GM12878 (cell line): ENCODE results near the gene TMEM72. TPM values are rescaled to one million over a fixed set of nuclear protein-coding genes. Genes with fewer than 3 reads are reported as not detected.

Experiments used
- ATAC-seq: fragments of 200-7000 bp; cut with Tn5 transposase; 3 replicates; pipeline ENCODE4 v1.9.1; 2020; ENCODE audit warnings: mild to moderate bottlenecking, moderate library complexity
- BruUV-seq: library from RNA; stranded (reverse); fragments of 400-500 nt; replicated peaks from 2 replicates; lab custom pipeline; 2021; lab: Mats Ljungman, UMichigan
- CTCF ChIA-PET: fragments of 300-600 bp; sonication (Branson Sonifier 250); formaldehyde crosslinking; extraction: SDS; loops from one replicate; lab custom pipeline; 2021; ENCODE audit warnings: inconsistent platforms; lab: Yijun Ruan, JAX
- POLR2A ChIA-PET: fragments of 350-600 bp; formaldehyde crosslinking; extraction: SDS; loops from one replicate; lab custom pipeline; 2021; ENCODE audit warnings: inconsistent platforms; lab: Charles Lee
- RAD21 ChIA-PET: fragments of 300-600 bp; sonication (Branson Sonifier 250); formaldehyde crosslinking; loops from one replicate; lab custom pipeline; 2023; ENCODE audit warnings: antibody characterized with exemption; ENCODE audit not compliant: unreplicated experiment; lab: Charles Lee
- SMC1A ChIA-PET: fragments of 300-600 bp; sonication (Branson Sonifier 250); formaldehyde crosslinking; loops from one replicate; lab custom pipeline; 2023; ENCODE audit not compliant: unreplicated experiment, uncharacterized antibody; lab: Charles Lee
- DNase-seq: peaks from one replicate; pipeline ENCODE4 v3.0.0-alpha.2; 2011; ENCODE audit warnings: low read depth, low spot score
- FAIRE-seq: peaks from 3 replicates; lab custom pipeline; 2011; peaks lifted over from hg19 to GRCh38; lab: Jason Lieb, UNC
- H2AFZ ChIP-seq: 2 replicates; pipeline ENCODE4 v1.6.0; 2011; ENCODE audit warnings: low read depth, low read length, control low read depth; ENCODE audit not compliant: control insufficient read depth
- H3K27ac ChIP-seq: 2 replicates; pipeline ENCODE4 v1.5.1; 2011; ENCODE audit warnings: control low read depth; ENCODE audit not compliant: control insufficient read depth, insufficient read depth
- H3K27me3 ChIP-seq, 2 experiments: replicated peaks in 1 of 2; 2 replicates each; pipeline versions ENCODE4 v1.6.0 to v1.6.1; 2011; ENCODE audit warnings: low read length in 1 of 2; ENCODE audit not compliant: control insufficient read depth in 2 of 2, insufficient read depth in 2 of 2
- H3K36me3 ChIP-seq, 2 experiments: 2 replicates each; pipeline ENCODE4 v1.5.1; 2011; ENCODE audit warnings: low read length in 1 of 2; ENCODE audit not compliant: control insufficient read depth in 2 of 2, insufficient read depth in 2 of 2
- H3K4me1 ChIP-seq: 2 replicates; pipeline ENCODE4 v1.6.1; 2011; ENCODE audit warnings: mild to moderate bottlenecking, low read length, moderate library complexity, mixed read lengths; ENCODE audit not compliant: control insufficient read depth, insufficient read depth
- H3K4me2 ChIP-seq: 2 replicates; pipeline ENCODE4 v1.6.0; 2011; ENCODE audit warnings: control low read depth; ENCODE audit not compliant: control insufficient read depth, insufficient read depth
- H3K4me3 ChIP-seq: fragments of 200-600 bp; sonication (generic); 2 replicates; pipeline ENCODE4 v1.5.1; 2016
- H3K79me2 ChIP-seq: 2 replicates; pipeline ENCODE4 v1.6.0; 2011; ENCODE audit warnings: low read length; ENCODE audit not compliant: control insufficient read depth, insufficient read depth
- H3K9ac ChIP-seq: 2 replicates; pipeline ENCODE4 v1.8.0; 2011; ENCODE audit warnings: low read length, control low read depth, mixed read lengths; ENCODE audit not compliant: control insufficient read depth, insufficient read depth
- H3K9me3 ChIP-seq: replicated peaks from 3 replicates; pipeline ENCODE4 v1.5.1; 2011; ENCODE audit warnings: mild to moderate bottlenecking, low read length; ENCODE audit not compliant: control insufficient read depth, insufficient read depth
- H4K20me1 ChIP-seq: 2 replicates; pipeline ENCODE4 v1.6.0; 2011; ENCODE audit not compliant: control insufficient read depth, insufficient read depth
- BCLAF1 ChIP-seq: fragments of 450-650 bp; IDR thresholded peaks from 2 replicates; pipeline ENCODE4 v1.6.1; 2017; ENCODE audit warnings: antibody characterized with exemption, mild to moderate bottlenecking, moderate library complexity
- ESRRA ChIP-seq: IDR thresholded peaks from 2 replicates; pipeline ENCODE4 v1.6.1; 2012; ENCODE audit warnings: mild to moderate bottlenecking, low read length, improper control_type of control experiment
- GATAD2B ChIP-seq: fragments of 450-650 bp; conservative IDR thresholded peaks from 2 replicates; pipeline ENCODE4 v1.6.1; 2017; ENCODE audit warnings: low read depth, mild to moderate bottlenecking, moderate library complexity
- HDAC6 ChIP-seq: fragments of 200-600 bp; sonication (generic); IDR thresholded peaks from one replicate; pipeline ENCODE4 v1.8.0; 2017; ENCODE audit warnings: antibody characterized with exemption; ENCODE audit not compliant: unreplicated experiment
- JUNB ChIP-seq: IDR thresholded peaks from 2 replicates; pipeline ENCODE4 v1.6.1; 2016; ENCODE audit warnings: antibody characterized with exemption, mild to moderate bottlenecking
- MTA2 ChIP-seq: fragments of 450-650 bp; IDR thresholded peaks from 2 replicates; pipeline ENCODE4 v1.6.1; 2016; ENCODE audit warnings: low read depth, mild to moderate bottlenecking, moderate library complexity
- SIN3A ChIP-seq: IDR thresholded peaks from 2 replicates; pipeline ENCODE4 v1.6.1; 2012; ENCODE audit warnings: low read depth, low read length, improper control_type of control experiment
- STAT3 ChIP-seq: IDR thresholded peaks from 2 replicates; pipeline ENCODE4 v1.6.1; 2011; ENCODE audit warnings: low read depth, low read length, improper control_type of control experiment
- SUZ12 ChIP-seq: fragments of 200-600 bp; sonication (generic); IDR thresholded peaks from one replicate; pipeline ENCODE4 v1.6.1; 2018; ENCODE audit warnings: antibody characterized with exemption, mild to moderate bottlenecking; ENCODE audit not compliant: unreplicated experiment
- TCF3 ChIP-seq: IDR thresholded peaks from 2 replicates; pipeline ENCODE4 v1.6.1; 2012; ENCODE audit warnings: low read depth, mild to moderate bottlenecking, low read length, borderline replicate concordance; ENCODE audit not compliant: insufficient read depth
- ZBTB33 ChIP-seq: fragments of 450-650 bp; IDR thresholded peaks from 2 replicates; pipeline ENCODE4 v1.6.1; 2017; ENCODE audit warnings: mild to moderate bottlenecking
- WGBS: methylation state at CpG from one replicate; pipeline ENCODE4 v1.1.6; 2016; ENCODE audit warnings: low lambda C conversion rate; ENCODE audit not compliant: insufficient replicate concordance, insufficient coverage; ENCODE audit errors: missing lambda C conversion rate; 5-methylcytosine and 5-hydroxymethylcytosine counted together
- in situ Hi-C: fragments of 300-500 bp; cut with MboI; formaldehyde crosslinking; loops from 9 replicates; pipeline ENCODE4 v1.14.3; 2018; ENCODE audit warnings: mixed read lengths
- intact Hi-C: fragments of 100-400 bp; cut with micrococcal nuclease; formaldehyde crosslinking; loops from one replicate; pipeline ENCODE4 v1.14.2; 2022; ENCODE audit not compliant: unreplicated experiment
- polyA plus RNA-seq, 11 experiments: library from polyadenylated mRNA; depleted of rRNA in 4 of 11; unstranded in 6 of 11; stranded (reverse) in 5 of 11; fragments of >200 nt; fragmentation: Nextera tagmentation in 4 of 11; fragmentation: Illumina TruSeq in 1 of 11; extraction: Ambion mirVana in 4 of 11; extraction: Trizol in 1 of 11; gene quantifications; 1 replicate in 1 of 11; 2 replicates in 10 of 11; pipeline versions ENCODE4 v1.2.1 to v1.2.3, GENCODE V29; 2011 to 2016; ENCODE audit warnings: inconsistent platforms in 2 of 11, missing spikeins in 2 of 11, low read depth in 1 of 11
- total RNA-seq, 4 experiments: library from RNA; depleted of rRNA in 3 of 4; stranded (reverse); fragments of >200 nt in 3 of 4; fragmentation: Illumina TruSeq in 1 of 4; extraction: Trizol in 1 of 4; gene quantifications; 2 replicates each; pipeline versions ENCODE4 v1.2.1 to v1.2.3, GENCODE V29; 2013 to 2021

Gene TMEM72
- total and polyA plus RNA-seq, 10 of the 15 experiments (the other 5 are each of a cell fraction or from before 2014, with no cell fraction given), result 0.12 TPM; not detected in 9

- H3K9me3 ChIP-seq, result no peaks in the 10 kb centered on the region
- H3K79me2 ChIP-seq, result peaks cover 29% of the 10 kb centered on the region
- POLR2A ChIA-PET, result interaction anchor here (1.6 to 14.0 kb wide), 2 partner anchors 9 to 19 kb away, joined by 3 to 174 read pairs; no protein-coding TSS in a partner anchor
- SMC1A ChIA-PET, result no interaction called here
- DNase-seq (no peak), ATAC-seq (no peak), FAIRE-seq (no peak)
- H3K4me1 ChIP-seq, result peaks cover 14% of the 10 kb centered on the region
- TF ChIP-seq SUZ12 (no peak), ESRRA (no peak), SIN3A (no peak), GATAD2B (no peak), HDAC6 (no peak), BCLAF1 (no peak), JUNB (no peak), ZBTB33 (no peak), MTA2 (no peak), STAT3 (no peak), TCF3 (no peak)
- H3K4me2 ChIP-seq, result no peak overlapping the region
- H3K9ac ChIP-seq, result no peak overlapping the region
- CTCF ChIA-PET, result interaction anchor here (0.9 to 3.9 kb wide), 2 partner anchors 10 to 23 kb away, joined by 3 to 15 read pairs; no protein-coding TSS in a partner anchor
- no peaks in the 10 kb centered on the region for H3K36me3 ChIP-seq
- RAD21 ChIA-PET, result interaction anchor here (2.1 kb wide), 1 partner anchor 23 kb away, joined by 10 read pairs; no protein-coding TSS in a partner anchor
- H3K4me3 ChIP-seq, result no peak overlapping the region
- intact Hi-C loops (no loop called here), in situ Hi-C loops (loop anchor here (25.0 kb wide), 1 partner anchor 1794 kb away; no protein-coding TSS in a partner anchor)
- no TSS peak for BruUV-seq
- no peaks in the 10 kb centered on the region for H4K20me1 ChIP-seq
- H3K27me3 ChIP-seq, result no peaks in the 10 kb centered on the region
- WGBS, result 98% methylated on average over 4 of the region's 4 CpGs
- no peak overlapping the region for H2AFZ ChIP-seq
- no peak overlapping the region for H3K27ac ChIP-seq
Observed at GRCh38 chr10:44956226-44956625, 45.1 kb downstream of the TMEM72 start.
